GM12865 (cell line): ENCODE data around the gene DRD5.

Source experiments
- DNase-seq: peaks from one replicate; pipeline ENCODE4 v3.0.0; 2010; ENCODE audit warnings: low read depth
- H3K4me3 ChIP-seq: 2 replicates; pipeline ENCODE4 v1.5.1; 2011; ENCODE audit warnings: mild to moderate bottlenecking, low read depth, low read length, control low read depth
- CTCF ChIP-seq: IDR thresholded peaks from 2 replicates; pipeline ENCODE4 v1.5.1; 2011; ENCODE audit warnings: low read length, control low read depth, low read depth, inconsistent platforms; ENCODE audit not compliant: insufficient read depth; ENCODE audit errors: missing control alignments

DRD5 gene

GRCh38 chr4:9820343-9820742 lies 38.9 kb downstream of the DRD5 start:
- no peak for DNase-seq
- no peak for TF ChIP-seq CTCF
- no peak overlapping the region for H3K4me3 ChIP-seq

GRCh38 chr4:9825049-9825448 lies 43.6 kb downstream of the DRD5 start:
- DNase-seq = peak; percentile 12
- no peak overlapping the region for H3K4me3 ChIP-seq
- no peak for TF ChIP-seq CTCF

- TF ChIP-seq CTCF = no peak
- no peak for DNase-seq
- H3K4me3 ChIP-seq = no peak overlapping the region
Observed at GRCh38 chr4:9826551-9826950, 45.1 kb downstream of the DRD5 start.

DNA sequence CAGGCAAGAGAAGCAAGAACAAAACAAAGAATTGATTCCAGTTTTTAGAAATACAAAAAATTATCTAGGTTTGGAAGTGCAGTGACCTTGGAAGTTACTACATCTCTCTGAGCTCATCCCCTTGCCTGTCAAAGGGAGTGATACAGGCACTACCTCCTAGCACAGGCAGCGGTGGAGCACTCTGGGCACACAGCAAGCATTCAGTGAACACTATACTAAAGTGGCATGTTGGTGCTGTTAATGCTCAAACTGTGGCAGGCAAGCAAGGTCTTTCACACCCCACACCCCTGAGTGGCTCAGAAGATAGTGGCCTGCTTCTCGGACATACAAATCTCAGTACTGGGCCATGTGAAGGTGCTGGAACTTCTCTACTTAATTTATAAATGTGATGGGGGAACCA lies 51.2 kb downstream of the DRD5 start:
- DNase-seq = no peak
- no peak overlapping the region for H3K4me3 ChIP-seq
- no peak for TF ChIP-seq CTCF

DNA sequence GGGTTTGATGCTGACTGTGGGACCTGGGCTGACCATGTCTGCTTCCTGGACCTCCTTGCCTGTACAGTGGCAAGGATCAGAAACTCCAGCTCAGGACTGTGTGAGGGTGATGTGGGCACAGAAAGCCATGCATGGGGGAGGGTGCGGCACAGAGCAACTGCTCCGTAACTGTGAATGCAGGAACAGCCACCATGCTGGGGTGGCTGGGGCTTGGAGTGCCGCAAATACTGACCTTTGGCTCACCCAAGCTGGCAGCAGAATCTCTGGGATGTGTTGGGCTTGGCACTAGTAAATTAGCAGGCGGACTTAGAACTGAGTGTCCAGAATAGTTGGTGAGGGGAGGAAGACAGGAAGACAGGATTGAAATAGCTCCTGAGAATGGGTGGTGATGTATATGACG lies 52.0 kb downstream of the DRD5 start:
- no peak overlapping the region for H3K4me3 ChIP-seq
- TF ChIP-seq CTCF = no peak
- DNase-seq = no peak
